OCI-LY3 (cell line): ENCODE results near the gene NTHL1.

Source experiments
- H2AFZ ChIP-seq: fragments of 200-600, 300-600 bp; shearing (Covaris generic); 2 replicates; pipeline ENCODE4 v1.6.0; 2014; ENCODE audit warnings: antibody characterized with exemption, low read depth, low read length
- H3K27ac ChIP-seq: fragments of 200-600, 300-600 bp; sonication (generic); 2 replicates; pipeline ENCODE4 v1.5.1; 2014; ENCODE audit warnings: mild to moderate bottlenecking, low read length, moderate library complexity, mixed read lengths
- H3K27me3 ChIP-seq: fragments of 200-600, 300-600 bp; sonication (generic); 2 replicates; pipeline ENCODE4 v1.6.1; 2014; ENCODE audit warnings: low read depth, low read length, mixed read lengths
- H3K36me3 ChIP-seq: fragments of 200-600, 300-600 bp; sonication (generic); replicated peaks from 2 replicates; pipeline ENCODE3; 2014; ENCODE audit warnings: low read depth, low read length, mixed read lengths
- H3K4me1 ChIP-seq: fragments of 300-600, 200-600 bp; sonication (generic); 2 replicates; pipeline ENCODE4 v1.6.1; 2014; ENCODE audit warnings: low read length, mixed read lengths
- H3K4me2 ChIP-seq: fragments of 200-600, 300-600 bp; sonication (generic); 2 replicates; pipeline ENCODE4 v1.6.1; 2014; ENCODE audit warnings: low read length, mixed read lengths
- H3K4me3 ChIP-seq: fragments of 300-600, 200-600 bp; sonication (generic); 2 replicates; pipeline ENCODE4 v1.5.1; 2014; ENCODE audit warnings: antibody characterized with exemption, mild to moderate bottlenecking, low read length, moderate library complexity
- H3K79me2 ChIP-seq: fragments of 300-600, 200-600 bp; shearing (Covaris generic); 2 replicates; pipeline ENCODE4 v1.6.1; 2014; ENCODE audit warnings: mild to moderate bottlenecking, low read length, mixed read lengths
- H3K9ac ChIP-seq: fragments of 300-600, 200-600 bp; shearing (Covaris generic); 2 replicates; pipeline ENCODE4 v1.6.0; 2014; ENCODE audit warnings: mild to moderate bottlenecking, low read length, moderate library complexity
- H3K9me3 ChIP-seq: fragments of 200-600, 300-600 bp; shearing (Covaris generic); 2 replicates; pipeline ENCODE4 v1.6.1; 2014; ENCODE audit warnings: low read length, mixed read lengths; ENCODE audit not compliant: insufficient read depth
- H4K20me1 ChIP-seq: fragments of 200-600, 300-600 bp; sonication (generic); 2 replicates; pipeline ENCODE4 v1.6.1; 2016; ENCODE audit warnings: low read length, mixed read lengths; ENCODE audit not compliant: insufficient read depth
- CTCF ChIP-seq: fragments of 200-600, 300-600 bp; sonication (generic); IDR thresholded peaks from 2 replicates; pipeline ENCODE4 v1.5.1; 2014; ENCODE audit warnings: antibody characterized with exemption, low read length, low read depth
- EZH2phosphoT487 ChIP-seq: fragments of 200-600 bp; shearing (Covaris generic); IDR thresholded peaks from 2 replicates; pipeline ENCODE4 v1.6.1; 2018; ENCODE audit warnings: antibody characterized with exemption, mixed run types, low read depth

NTHL1 gene

GRCh38 chr16:2088759-2089358, 41.2 kb upstream of the NTHL1 start:
- Histone ChIP-seq H3K4me3 (no peak overlapping the region), H2AFZ (no peak overlapping the region), H3K4me1 (no peaks in the 10 kb centered on the region), H3K27me3 (no peaks in the 10 kb centered on the region), H3K79me2 (no peaks in the 10 kb centered on the region), H3K4me2 (no peak overlapping the region), H3K27ac (no peak overlapping the region), H3K36me3 (peaks cover 4% of the 10 kb centered on the region), H4K20me1 (no peaks in the 10 kb centered on the region), H3K9me3 (no peaks in the 10 kb centered on the region), H3K9ac (no peak overlapping the region)
- TF ChIP-seq CTCF (no peak), EZH2phosphoT487 (no peak)

GRCh38 chr16:2087748-2088631, 40.4 kb upstream of the NTHL1 start:
- H3K27me3 ChIP-seq = no peaks in the 10 kb centered on the region
- TF ChIP-seq EZH2phosphoT487 = no peak
- no peak for TF ChIP-seq CTCF
- H3K9me3 ChIP-seq = no peaks in the 10 kb centered on the region
- H3K4me1 ChIP-seq = no peaks in the 10 kb centered on the region
- no peak overlapping the region for H3K9ac ChIP-seq
- no peak overlapping the region for H3K4me2 ChIP-seq
- H2AFZ ChIP-seq = no peak overlapping the region
- H3K4me3 ChIP-seq = no peak overlapping the region
- no peak overlapping the region for H3K27ac ChIP-seq
- H3K36me3 ChIP-seq = peaks cover 4% of the 10 kb centered on the region
- no peaks in the 10 kb centered on the region for H4K20me1 ChIP-seq
- no peaks in the 10 kb centered on the region for H3K79me2 ChIP-seq

GRCh38 chr16:2086812-2087747, 39.4 kb upstream of the NTHL1 start:
- H3K9me3 ChIP-seq = no peaks in the 10 kb centered on the region
- H2AFZ ChIP-seq = no peak overlapping the region
- no peak overlapping the region for H3K4me3 ChIP-seq
- H3K36me3 ChIP-seq = peaks cover 4% of the 10 kb centered on the region
- no peak for TF ChIP-seq CTCF
- TF ChIP-seq EZH2phosphoT487 = no peak
- H3K4me1 ChIP-seq = no peaks in the 10 kb centered on the region
- no peak overlapping the region for H3K4me2 ChIP-seq
- no peak overlapping the region for H3K9ac ChIP-seq
- H3K79me2 ChIP-seq = no peaks in the 10 kb centered on the region
- H4K20me1 ChIP-seq = no peaks in the 10 kb centered on the region
- no peaks in the 10 kb centered on the region for H3K27me3 ChIP-seq
- no peak overlapping the region for H3K27ac ChIP-seq
